Measurements from ENCODE around the gene CDK2AP2.
A peak's percentile ranks its signal among the peaks of the same experiment; 100 is the strongest.
"Not testable (repeated sequence)": the region's sequence is repeated elsewhere in the genome, so short reads cannot be mapped to it uniquely, and the experiment has no call there.

The CDK2AP2 gene

DNA sequence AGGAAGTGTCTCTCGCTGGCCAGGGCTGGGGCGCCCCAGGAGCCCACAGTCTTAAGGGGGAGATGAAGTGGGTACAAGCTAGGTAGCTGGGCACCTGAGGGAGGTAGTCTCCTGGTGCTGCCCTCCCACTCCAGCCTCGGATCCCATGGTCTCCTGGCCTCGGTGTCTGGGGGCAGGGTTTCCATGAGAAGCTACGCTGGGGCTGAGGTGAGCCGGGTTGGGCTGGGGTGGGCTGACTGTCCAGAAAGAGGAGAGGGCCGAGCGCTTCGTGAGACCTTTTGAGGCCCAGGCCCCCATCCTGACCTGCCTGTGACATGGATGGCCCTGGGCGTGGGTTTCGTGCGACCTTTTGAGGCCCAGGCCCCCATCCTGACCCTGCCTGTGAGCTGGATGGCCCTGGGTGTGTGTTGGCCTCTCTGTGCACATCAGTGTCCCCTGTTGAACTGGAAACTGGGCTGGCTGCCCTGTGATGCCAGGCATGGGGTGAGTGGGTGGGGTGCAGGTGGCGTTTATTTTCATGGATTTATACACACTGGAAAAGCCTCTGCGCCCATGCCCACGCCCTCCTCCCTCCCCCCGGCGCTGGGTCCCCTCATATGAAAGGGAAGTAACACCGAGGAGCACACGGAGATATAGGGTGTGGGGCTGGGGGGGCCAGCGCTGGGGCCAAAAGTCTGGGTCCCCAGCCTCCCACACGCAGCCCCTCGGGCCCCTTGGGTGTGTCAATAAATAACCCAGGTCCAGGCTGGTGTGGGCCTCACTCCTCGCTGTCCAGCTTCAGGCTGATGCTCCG is 16.5 kb downstream of the CDK2AP2 start:
- no peak for FAIRE-seq

DNA sequence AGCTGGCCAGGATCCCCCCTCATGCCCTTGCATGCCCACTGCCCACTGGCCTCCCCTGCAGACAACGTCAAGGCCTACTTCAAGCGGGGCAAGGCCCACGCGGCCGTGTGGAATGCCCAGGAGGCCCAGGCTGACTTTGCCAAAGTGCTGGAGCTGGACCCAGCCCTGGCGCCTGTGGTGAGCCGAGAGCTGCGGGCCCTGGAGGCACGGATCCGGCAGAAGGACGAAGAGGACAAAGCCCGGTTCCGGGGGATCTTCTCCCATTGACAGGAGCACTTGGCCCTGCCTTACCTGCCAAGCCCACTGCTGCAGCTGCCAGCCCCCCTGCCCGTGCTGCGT is 17.3 kb downstream of the CDK2AP2 start:
- FAIRE-seq (no peak), DNase-seq (ENCODE audit: low spot score) (no peak)

More for the DNA sequence above, 16.5 kb downstream of the CDK2AP2 start:
- DNase-seq (ENCODE audit: low spot score), result no peak

DNA sequence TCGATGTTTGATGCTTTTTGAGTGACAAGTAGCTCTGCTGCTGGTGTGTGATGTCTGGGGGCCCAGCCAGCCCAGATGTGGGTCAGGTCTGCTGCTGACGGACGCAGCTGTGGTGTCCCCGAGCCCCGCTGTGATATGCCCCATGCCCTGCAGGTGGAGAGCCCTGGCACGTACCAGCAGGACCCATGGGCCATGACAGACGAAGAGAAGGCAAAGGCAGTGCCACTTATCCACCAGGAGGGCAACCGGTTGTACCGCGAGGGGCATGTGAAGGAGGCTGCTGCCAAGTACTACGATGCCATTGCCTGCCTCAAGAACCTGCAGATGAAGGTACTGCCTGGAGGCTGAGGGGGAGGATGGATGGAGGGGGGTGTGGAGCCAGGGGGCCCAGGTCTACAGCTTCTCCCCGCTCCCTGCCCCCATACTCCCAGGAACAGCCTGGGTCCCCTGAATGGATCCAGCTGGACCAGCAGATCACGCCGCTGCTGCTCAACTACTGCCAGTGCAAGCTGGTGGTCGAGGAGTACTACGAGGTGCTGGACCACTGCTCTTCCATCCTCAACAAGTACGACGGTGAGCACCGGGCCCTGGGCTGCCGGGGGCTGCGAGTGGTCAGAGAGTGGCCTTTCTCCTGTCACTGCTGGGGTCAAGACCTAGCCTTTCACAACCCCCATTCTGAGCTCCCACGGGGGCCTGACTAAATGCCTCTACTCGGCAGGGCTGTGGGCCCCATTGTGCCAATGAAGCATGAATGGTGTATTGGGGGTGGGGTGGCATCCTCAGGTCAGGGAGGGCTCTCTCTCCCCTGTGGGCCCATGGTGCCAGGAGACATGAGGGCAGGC is 17.9 kb downstream of the CDK2AP2 start:
- FAIRE-seq (no peak), DNase-seq (ENCODE audit: low spot score) (no peak)

DNA sequence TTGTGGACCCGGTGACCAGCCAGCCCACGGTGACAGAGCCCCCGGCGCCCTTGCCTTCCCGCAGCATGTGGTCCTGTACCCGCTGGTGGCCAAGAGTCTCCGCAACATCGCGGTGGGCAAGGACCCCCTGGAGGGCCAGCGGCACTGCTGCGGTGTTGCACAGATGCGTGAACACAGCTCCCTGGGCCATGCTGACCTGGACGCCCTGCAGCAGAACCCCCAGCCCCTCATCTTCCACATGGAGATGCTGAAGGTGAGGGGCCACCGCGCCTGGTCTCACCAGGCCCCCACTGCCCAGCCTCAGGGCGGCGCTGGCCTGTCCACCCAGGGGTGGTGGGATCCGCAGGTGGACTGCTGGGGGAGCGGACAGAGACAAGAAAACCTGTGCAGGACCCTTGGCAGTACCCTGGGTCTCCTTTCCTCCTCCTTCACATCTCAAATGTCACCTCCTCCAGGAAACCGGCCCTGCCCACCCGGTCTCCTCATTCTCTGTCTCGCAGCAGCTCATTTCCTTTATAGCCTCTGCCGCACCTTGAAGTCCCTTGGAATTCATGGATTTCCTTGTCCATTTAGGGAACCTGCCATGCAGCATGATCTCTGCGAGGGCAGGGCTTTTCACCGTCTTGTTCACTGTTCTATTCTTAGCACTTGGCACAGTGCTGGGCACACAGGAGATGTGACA is 18.6 kb downstream of the CDK2AP2 start:
- FAIRE-seq (no peak), DNase-seq (ENCODE audit: low spot score) (no peak)

DNA sequence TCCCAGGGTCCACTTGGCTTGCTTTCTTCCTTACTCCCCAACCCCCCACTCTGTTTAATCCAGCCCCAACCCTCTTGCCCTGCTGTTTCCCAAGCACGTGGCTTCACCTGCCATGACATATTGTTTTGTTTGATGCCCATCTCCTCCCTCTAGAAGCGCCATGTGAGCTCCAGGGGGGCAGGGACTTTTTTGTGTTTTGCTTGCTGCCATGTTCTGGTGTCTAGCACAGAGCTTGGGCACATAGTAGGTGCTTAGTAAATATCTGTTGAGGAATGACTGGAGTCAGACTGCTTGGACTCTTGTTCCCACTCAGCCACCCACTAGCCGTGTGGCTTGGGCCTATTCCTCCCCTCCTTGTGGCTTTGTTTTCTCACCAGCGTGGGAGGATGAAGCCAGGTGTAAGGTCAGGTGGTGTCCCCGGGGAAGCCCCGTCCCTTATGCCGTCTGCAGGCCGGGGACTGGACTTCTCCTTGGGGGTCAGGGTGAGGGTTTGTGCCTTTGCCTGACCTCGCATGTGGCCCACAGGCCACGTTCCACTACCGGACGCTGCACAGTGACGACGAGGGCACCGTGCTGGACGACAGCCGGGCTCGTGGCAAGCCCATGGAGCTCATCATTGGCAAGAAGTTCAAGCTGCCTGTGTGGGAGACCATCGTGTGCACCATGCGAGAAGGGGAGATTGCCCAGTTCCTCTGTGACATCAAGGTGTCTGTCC is 21.3 kb downstream of the CDK2AP2 start:
- DNase-seq (ENCODE audit: low spot score) (no peak), FAIRE-seq (no peak)

DNA sequence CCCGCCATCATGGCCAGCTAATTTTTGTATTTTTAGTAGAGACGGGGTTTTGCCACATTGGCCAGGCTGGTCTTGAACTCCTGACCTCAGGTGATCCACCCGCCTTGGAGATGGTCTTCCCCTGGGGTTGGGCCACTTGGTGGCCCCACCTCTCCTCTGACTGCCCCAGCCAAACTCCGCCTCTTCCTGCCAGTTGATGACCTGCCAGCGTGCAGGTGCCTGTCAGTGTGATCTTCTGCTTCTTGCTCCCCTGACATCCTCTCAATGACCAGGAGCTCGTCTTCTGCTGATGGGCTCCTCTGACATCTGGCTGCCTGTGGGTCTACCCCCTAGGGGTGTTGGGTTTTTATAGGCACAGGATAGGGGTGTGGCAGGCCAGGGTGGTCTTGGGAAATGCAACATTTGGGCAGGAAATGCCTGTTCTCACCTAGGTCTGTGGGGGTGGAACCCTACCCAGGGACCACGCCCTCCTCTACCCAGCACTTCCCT is 22.0 kb downstream of the CDK2AP2 start:
- FAIRE-seq; DNase-seq (ENCODE audit: low spot score): not testable (repeated sequence)

DNA sequence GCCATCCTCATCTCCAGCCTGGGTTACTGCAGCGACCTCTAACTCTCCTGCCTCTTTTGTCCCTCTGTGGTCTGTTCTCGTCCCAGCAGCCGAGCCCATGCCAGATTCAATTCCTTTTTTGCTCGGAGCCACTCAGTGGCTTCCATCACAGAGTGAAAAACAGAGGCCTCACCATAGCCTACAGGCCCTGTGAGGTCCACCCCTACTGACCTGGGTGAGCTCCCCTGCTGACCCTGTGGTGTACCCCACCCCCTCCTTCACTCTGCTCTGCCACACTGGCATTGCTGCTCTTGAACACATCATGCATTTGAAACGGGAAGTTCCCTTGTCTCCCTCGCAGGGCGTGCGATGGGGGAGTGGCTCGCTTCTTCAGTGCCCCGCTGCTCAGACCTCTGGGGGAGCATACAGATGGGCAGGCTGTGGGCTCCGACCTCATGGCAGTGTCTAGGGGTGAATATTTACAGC is 23.1 kb downstream of the CDK2AP2 start:
- no peak for DNase-seq (ENCODE audit: low spot score)

DNA sequence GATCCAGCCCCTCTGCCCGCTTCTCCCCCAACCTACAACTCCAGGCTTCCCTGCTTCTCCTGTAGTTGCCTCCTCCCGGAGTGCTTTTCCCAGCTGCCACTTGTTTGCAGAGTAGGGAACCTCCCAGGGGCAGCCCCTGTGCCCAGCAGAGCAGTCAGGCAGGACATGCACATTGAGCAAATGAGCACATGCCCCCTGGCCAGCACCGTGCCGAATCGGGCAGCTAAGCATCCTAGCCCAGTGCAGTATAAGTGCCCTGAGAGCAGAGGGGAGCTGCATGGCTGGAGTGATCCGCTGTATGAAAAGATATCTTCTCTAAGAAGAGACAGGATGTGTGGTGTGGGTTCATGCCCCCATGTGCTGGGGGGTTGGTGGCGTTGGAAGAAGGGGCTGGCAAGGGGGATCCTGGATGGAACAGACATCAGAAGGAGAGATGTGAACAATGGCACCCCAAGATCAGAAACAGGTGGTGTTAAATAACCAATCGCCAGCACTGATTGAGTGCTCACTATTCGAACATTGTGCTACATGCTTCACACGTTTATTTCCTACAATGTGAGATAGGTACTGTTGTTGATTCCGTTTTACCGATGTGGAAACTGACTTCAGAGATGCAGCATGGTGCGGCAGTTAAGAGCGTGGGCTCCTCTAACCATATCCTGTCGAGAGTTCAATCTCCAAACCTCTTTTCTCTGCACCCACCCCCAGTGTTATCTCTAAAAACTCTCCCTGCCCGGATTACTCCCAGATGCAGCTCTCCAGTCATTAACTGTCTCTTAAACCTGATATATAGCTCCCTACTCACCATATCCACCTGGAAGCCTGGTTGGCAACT is 23.9 kb downstream of the CDK2AP2 start:
- DNase-seq (ENCODE audit: low spot score) (no peak), FAIRE-seq (no peak)

More for the DNA sequence above, 23.1 kb downstream of the CDK2AP2 start:
- FAIRE-seq, result no peak

DNA sequence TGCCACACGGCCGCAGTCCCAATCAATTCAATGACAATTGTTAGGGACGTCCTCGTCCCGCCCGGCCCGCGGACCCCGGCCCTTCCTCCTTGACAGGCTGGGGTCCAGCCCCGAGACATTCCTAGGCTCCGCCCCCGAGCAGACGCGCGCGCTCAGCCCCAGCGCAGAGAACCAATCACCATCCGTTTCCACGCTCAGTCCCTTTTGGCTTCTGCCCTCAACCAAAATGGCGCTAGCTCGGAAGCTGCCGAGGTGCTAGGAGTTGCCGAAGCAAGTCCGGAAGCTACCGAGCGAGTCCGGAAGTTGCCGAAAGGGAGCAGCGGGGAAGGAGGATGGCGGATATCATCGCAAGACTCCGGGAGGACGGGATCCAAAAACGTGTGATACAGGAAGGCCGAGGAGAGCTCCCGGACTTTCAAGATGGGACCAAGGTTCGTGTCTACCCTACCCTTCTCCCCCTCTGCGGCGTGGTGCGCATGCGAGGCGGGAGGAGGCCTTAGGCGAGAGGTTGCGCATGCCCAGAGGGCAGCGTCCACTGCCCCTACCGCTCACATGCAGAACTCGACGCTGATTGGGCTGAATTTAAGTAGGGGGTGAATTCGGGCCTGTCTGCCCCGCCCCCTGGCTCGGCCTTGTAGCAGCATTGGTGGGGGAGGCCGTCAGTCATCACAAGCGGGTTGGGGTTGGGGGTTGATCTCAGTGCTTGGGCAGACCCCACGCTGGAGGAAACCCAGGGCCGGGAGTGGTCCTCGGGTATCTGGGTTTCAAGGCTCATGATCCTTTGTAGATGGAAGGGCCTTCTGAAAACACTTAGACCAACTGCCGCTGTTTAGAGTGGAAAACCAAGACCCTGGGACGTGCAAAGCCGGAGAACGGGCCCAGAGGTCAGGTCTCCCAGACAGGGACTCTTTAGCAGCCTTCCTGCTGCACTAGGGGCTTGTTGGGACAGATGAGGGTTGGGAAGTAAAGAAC is 24.8 kb downstream of the CDK2AP2 start, which contains the start of gene AIP:
Gene AIP (plus strand): TSS at position 200 of the 972 bp plus-strand sequence. CDS start 133 bp downstream, at position 333.
- FAIRE-seq (peak; percentile 69), DNase-seq (ENCODE audit: low spot score) (peak; percentile 90)

DNA sequence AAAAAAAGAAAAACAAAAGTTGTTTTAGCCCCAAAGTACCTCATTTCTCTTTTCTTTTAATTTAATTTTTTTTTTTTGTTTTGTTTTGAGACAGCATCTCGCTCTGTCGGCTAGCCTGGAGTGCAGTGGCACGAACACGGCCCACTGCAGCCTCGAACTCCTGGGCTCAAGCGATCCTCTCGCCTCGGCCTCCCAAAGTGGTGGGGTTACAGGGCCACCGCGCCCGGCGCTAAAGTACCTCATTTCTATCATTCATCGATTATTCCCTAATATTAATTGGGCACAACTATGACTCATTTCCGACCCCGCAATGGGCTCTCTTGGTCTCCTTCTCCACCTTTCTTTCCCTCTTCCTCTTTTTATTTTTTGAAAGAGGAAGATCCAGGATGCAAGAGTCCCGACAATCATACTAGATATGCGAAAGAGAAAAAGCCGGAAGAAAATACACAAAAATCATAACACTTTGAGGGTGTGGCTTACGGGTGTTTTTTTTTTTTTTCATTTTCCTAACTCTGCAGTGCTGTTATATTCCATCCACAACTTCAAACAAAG is 25.6 kb downstream of the CDK2AP2 start:
- DNase-seq (ENCODE audit: low spot score), result no peak
- no peak for FAIRE-seq

DNA sequence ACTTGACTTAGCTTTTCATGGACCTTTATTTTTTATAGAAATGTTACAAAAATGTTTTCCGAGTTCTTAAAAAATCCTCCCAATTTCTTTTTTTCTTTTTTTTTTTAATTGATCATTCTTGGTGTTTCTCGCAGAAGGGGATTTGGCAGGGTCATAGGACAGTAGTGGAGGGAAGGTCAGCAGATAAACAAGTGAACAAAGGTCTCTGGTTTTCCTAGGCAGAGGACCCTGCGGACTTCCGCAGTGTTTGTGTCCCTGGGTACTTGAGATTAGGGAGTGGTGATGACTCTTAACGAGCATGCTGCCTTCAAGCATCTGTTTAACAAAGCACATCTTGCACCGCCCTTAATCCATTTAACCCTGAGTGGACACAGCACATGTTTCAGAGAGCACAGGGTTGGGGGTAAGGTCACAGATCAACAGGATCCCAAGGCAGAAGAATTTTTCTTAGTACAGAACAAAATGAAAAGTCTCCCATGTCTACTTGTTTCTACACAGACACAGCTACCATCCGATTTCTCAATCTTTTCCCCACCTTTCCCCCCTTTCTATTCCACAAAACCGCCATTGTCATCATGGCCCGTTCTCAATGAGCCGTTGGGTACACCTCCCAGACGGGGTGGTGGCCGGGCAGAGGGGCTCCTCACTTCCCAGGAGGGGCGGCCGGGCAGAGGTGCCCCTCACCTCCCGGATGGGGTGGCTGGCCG is 30.5 kb downstream of the CDK2AP2 start:
- not testable (repeated sequence) for FAIRE-seq; DNase-seq (ENCODE audit: low spot score)

DNA sequence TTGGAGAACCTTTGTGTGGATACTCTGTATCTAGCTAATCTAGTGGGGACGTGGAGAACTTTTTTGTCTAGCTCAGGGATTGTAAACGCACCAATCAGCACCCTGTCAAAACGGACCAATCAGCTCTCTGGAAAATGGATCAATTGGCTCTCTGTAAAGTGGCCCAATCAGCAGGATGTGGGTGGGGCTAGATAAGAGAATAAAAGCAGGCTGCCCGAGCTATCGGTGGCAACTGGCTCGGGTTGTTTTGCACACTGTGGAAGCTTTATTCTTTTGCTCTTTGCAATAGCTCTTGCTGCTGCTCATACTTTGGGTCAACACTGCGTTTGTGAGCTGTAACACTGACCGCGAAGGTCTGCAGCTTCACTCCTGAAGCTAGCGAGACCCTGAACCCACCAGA is 31.3 kb downstream of the CDK2AP2 start:
- not testable (repeated sequence) for FAIRE-seq; DNase-seq (ENCODE audit: low spot score)

DNA sequence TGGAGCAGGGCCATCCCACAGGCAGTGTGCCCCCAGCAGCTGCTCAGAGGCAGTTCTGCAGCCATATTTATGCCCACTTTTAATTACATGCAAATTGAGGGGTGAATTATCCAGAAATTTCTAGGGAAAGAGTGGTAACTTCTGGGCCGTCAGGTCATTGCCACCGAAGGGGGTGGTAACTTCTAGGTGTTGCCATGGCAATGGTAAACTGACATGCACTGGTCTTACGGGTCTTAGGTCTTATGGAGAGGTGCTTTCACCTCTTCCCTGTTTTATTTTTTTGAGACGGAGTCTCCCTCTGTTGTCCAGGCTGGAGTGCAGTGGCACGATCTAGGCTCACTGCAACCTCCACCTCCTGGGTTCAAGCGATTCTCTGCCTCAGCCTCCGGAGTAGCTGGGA is 35.1 kb downstream of the CDK2AP2 start:
- FAIRE-seq (no peak), DNase-seq (ENCODE audit: low spot score) (no peak)

DNA sequence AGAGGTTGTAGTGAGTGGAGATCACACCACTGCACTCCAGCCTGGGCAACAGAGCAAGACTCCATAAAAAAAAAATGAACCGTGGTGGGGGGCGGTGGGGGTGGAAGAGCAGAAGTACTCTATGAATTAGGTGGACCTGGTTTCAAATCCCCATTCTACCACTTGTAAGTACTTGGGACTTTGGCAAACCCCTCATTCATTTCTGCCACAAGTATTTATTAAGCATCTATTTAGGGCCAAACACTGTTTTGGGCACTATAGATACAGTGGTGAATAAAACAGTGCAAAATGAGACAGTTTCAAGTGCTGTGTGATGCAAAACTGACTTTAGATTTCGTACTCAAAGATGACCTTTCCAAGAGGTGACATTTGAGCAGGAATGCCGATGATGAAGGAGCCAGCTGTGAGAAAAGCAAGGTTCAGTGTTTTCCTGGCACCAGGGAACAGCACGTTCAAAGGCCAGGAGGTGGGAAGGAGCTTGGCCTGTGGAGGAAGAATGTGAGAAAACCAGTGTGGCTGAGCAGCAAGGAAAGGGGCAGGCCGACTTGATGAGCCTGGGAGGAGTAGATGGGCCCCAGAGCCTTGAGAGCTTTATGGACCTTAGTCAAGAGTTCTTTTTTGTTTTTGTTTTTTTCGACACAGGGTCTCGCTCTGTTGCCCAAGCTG is 37.5 kb downstream of the CDK2AP2 start:
- no peak for DNase-seq (ENCODE audit: low spot score)
- no peak for FAIRE-seq

DNA sequence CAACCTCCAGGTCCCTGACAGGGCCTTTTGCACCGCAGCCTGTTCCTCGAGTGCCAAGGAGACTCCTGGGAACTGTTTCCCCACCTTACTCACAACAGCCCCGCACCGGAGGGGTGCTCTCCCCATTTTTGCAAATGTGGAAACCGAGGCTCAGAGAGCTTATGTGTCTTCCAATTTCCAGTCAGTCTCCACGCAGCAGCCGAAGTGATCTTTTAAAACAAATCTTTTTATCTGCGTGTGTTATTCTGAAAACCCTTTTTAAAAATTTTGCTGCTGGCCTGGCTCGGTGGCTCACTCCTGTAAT is 38.5 kb downstream of the CDK2AP2 start:
- no peak for FAIRE-seq
- DNase-seq (ENCODE audit: low spot score), result no peak

DNA sequence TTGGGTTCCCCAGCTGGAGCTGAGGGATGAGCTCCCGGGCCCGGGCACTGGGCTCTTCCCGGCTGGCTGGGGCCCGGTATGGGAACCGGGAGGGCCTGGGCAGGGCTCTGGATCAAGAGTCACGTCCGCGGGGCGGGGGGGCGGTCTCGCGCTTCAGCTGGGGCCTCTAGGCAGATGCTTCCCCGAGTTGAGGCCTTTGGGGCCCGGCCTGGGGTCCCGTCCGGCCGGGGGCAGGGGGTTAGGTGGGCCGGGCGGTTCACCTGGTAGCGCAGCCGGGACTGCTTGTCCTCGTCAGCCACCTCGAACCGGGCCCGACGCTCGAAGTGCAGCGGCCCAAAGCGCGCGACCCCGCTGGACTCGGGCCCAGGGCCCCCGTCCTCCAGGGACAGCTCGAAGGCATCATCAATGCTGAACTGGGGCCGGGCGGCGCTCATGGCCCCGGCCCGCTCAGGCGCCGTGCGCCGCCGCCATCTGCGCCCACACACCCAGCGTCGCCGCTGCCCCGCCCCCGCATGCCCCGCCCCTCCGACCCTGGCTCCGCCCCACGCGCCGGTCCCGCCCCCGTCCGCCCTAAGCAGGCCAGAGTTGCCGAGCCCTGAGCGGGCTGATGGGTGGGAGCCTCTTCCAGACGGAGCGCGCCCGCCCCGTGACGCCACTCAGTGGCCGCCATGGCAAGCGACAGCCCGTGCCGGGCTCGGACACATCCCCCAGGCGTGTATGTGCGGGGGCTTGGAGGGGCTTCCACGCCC is 39.0 kb downstream of the CDK2AP2 start, which contains the start of gene TMEM134:
Gene TMEM134 (minus strand): TSS at position 493 of the 749 bp plus-strand sequence. CDS start 59 bp downstream, at position 434.
- FAIRE-seq, result no peak
- peak; percentile 76 for DNase-seq (ENCODE audit: low spot score)

DNA sequence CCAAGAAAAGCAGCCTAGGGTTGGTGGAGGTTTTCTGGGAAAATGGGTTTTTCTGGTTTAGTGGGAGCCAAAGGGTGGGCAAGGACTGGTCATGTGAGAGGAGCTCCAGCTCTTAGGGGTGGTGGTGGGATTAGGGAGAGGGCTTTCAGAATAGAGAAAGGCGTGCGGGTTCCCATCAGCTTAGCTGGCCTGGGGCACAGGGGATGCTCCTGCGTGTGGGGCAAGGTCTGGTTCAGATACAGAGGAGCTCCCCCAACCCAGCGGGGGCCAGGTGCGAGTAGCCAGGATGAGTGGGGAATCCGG is 39.6 kb downstream of the CDK2AP2 start:
- DNase-seq (ENCODE audit: low spot score) (no peak), FAIRE-seq (no peak)
